NCI-H187 (cell line): ENCODE measurements around the gene TMX4.
"Not testable (repeated sequence)": the region's sequence is repeated elsewhere in the genome, so short reads cannot be mapped to it uniquely, and the experiment has no call there.

Experiments
- DNase-seq, 2 experiments: peaks; one replicate each; lab custom pipeline; 2025; lab: John Stamatoyannopoulos, UW

Gene TMX4

DNA sequence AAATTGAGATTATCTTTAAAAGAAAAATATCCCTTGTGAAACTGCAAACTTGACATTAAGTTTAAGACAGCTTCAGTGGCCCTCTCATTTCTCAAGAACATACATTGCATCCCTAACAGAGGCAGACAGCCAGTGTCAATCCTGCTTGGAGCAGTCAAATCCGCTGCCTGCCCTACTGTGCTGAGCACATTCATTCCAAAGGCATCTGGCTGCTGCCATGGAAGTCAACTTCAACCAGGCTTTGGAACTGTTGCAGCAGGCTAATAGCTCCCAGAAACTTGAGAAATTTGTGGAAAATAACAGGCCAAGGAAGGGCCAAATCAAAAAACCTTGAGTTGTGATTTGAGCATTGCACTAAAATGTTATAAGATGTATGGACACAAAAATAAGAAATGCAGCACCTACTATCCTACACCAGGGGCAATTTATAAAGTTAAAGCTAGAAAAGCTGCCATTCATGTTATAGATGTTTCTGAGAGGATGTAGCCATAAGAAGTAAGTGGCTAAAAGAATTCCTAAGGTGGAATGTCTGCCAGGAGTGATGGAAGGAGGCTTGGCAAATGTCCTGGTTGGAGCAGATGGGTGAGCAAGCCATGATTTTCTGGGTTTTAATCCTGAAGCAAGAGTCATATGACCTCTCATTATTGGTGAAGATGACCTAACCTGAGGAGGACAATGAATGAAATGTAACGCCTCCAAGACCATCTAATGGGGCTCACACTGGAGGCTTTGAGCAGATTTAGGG, 47.9 kb downstream of the TMX4 start:
- DNase-seq: no peak

DNA sequence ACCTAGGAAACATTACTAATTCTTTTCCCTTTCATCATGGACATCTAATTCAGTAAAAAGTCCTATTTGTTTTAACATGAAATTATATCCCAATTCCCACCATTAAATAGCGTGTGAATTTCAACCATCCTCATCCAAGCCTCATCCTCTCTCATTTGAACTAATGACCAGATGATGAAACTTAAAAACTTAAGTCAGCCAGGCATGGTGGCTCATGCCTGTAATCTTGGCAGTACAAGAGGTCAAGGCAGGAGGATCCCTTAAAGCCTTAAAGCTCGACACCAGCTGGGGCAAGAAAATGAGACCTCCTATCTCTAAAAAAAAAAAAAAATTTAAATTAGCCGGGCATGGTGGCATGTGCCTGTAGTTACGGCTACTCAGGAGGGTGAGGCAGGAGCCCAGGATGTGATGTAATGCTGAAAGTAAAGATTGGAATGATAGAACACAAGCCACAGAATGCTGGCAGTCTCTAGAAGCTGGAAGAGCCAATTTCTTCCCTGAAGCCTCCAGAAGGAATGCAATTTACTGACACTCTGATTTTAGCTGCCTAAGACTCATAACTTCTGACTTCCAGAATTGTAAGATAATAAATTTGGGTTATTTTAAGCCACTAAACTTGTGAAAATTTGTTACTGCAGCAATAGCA, 52.2 kb downstream of the TMX4 start:
- DNase-seq: no peak

DNA sequence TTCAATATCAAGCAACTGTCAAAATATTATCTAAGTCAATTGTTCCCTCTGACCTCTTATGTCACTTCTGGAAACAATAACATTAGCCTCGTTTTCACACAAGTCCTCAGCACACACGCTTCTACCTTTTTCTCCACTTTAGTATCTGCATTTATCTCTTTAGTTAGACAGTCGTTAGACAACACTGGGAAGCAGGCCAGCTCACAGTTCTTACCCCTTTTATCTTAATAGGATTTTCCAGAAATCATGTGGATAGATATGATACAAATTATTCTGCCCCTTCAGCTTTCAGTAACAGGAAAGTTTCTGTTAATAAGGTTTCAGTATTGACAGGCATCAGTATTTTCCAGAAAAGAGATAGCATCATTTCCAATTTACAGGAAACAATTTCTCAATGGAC, 53.4 kb downstream of the TMX4 start:
- DNase-seq: no peak

DNA sequence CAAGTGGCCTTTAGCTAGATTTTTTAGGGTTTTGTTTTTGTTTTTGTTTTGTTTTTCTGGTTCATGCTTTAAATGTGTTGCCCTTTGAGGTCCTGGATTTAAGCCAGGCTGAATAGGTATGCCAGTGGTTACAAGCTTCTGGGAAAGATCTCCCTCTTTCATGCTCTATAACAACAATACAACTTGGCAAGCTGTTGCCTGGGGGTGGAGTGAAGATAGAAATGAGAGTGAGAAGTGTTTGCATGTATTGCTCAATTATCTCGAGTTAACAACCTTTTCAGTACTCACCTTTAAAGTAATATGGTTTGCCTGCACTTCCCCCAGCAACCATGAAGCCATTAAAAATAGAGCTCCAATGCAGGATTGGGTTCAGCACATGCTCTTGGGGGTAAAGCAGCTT, 60.1 kb downstream of the TMX4 start:
- DNase-seq: no peak

- not testable (repeated sequence) for DNase-seq
Measured at GRCh38 chr20:7956561-7956960, 63.0 kb downstream of the TMX4 start.

GRCh38 chr20:7950387-7950786, 69.2 kb downstream of the TMX4 start:
- no peak for DNase-seq

- DNase-seq: no peak
Measured at GRCh38 chr20:7943891-7944290, 75.7 kb downstream of the TMX4 start.

GRCh38 chr20:7940341-7940740, 79.2 kb downstream of the TMX4 start, which contains the start of gene HAO1:
TSS of gene HAO1 (minus strand) at chr20:7940458. CDS start at chr20:7940422, 36 bp downstream.
- no peak for DNase-seq

- DNase-seq: no peak
Measured at GRCh38 chr20:7939663-7940062, 79.9 kb downstream of the TMX4 start.

- DNase-seq: no peak
Measured at GRCh38 chr20:7938058-7938457, 81.5 kb downstream of the TMX4 start.

DNA sequence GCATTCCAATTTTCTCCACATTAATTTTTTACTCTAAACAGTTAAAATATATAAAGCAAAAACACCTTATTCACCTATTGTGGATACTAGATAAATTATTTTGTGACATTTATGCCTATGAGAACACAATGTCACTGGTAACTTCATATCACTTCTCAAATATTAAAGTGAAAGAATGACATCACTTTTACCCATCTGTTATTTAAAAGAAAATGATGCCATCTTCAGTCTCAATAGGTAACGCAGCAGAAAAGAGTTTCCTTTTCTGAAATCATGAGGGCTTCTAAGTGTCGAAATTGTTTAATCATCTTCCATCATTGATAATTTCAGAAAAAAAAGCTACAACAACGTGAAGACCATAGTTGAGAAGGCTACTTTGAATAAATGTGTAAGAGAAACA, 82.2 kb downstream of the TMX4 start:
- DNase-seq: no peak

- no peak for DNase-seq
Measured at GRCh38 chr20:7935027-7935551, 84.5 kb downstream of the TMX4 start.

GRCh38 chr20:7933346-7933745, 86.2 kb downstream of the TMX4 start:
- no peak for DNase-seq

DNA sequence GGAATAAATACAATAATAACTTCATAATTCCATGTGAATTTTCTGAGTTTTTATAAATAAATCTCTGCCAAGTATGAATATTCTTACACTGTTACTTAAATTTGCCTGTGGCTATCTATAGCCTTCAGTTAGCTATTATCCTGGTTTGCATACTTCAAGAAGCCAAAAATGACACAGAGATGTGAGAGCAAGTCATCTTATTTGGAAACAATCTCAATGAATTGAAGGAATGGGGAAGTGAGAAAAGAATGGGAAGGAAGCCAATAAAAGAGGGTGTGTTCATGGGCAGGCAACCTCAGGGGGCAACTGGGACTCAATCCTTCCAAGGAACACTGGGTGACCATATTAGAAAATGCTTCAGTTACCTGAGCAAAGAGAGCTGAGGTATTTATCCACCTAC, 89.2 kb downstream of the TMX4 start:
- no peak for DNase-seq
